Astrocyte (in vitro differentiated cells and primary cell): Measurements from ENCODE around the gene WDR45. TPM values are rescaled to one million over a fixed set of nuclear protein-coding genes. Genes with fewer than 3 reads are reported as not detected.

Experiments
- DNase-seq: peaks from one replicate; pipeline ENCODE4 v3.0.0-alpha.2; 2010; ENCODE audit warnings: low read depth
- FAIRE-seq: peaks from 2 replicates; lab custom pipeline; 2011; peaks lifted over from hg19 to GRCh38; lab: Jason Lieb, UNC
- H2AFZ ChIP-seq: 2 replicates; pipeline ENCODE4 v1.6.0; 2012; ENCODE audit warnings: low read depth, low read length, inconsistent platforms
- H3K27ac ChIP-seq: 2 replicates; pipeline ENCODE4 v1.5.1; 2011; ENCODE audit warnings: low read depth, low read length, inconsistent platforms
- H3K27me3 ChIP-seq: 2 replicates; pipeline ENCODE4 v1.6.0; 2011; ENCODE audit warnings: low read length, inconsistent platforms; ENCODE audit not compliant: insufficient read depth
- H3K36me3 ChIP-seq: 2 replicates; pipeline ENCODE4 v1.5.1; 2011; ENCODE audit warnings: low read length, inconsistent platforms; ENCODE audit not compliant: insufficient read depth
- H3K4me1 ChIP-seq: 2 replicates; pipeline ENCODE4 v1.5.1; 2011; ENCODE audit warnings: low read length, inconsistent platforms; ENCODE audit not compliant: insufficient read depth
- H3K4me2 ChIP-seq: 2 replicates; pipeline ENCODE4 v1.6.0; 2012; ENCODE audit warnings: low read length, inconsistent platforms
- H3K4me3 ChIP-seq: 2 replicates; pipeline ENCODE4 v1.5.1; 2011; ENCODE audit warnings: low read depth, mild to moderate bottlenecking, low read length, inconsistent platforms; ENCODE audit not compliant: insufficient read depth
- H3K79me2 ChIP-seq: 2 replicates; pipeline ENCODE4 v1.6.0; 2012; ENCODE audit warnings: mild to moderate bottlenecking, low read length, inconsistent platforms; ENCODE audit not compliant: insufficient read depth
- H3K9ac ChIP-seq: 2 replicates; pipeline ENCODE4 v1.6.0; 2012; ENCODE audit warnings: mild to moderate bottlenecking, low read length, inconsistent platforms
- H3K9me3 ChIP-seq: 2 replicates; pipeline ENCODE4 v1.5.1; 2012; ENCODE audit warnings: low read depth, mild to moderate bottlenecking, low read length, inconsistent platforms; ENCODE audit not compliant: insufficient read depth
- H4K20me1 ChIP-seq: 2 replicates; pipeline ENCODE4 v1.6.0; 2012; ENCODE audit warnings: low read length, inconsistent platforms; ENCODE audit not compliant: insufficient read depth
- H3K27ac Mint-ChIP-seq: one replicate; pipeline ENCODE4 v1.8.0; 2021; ENCODE audit warnings: mild to moderate bottlenecking, mixed read lengths; ENCODE audit not compliant: unreplicated experiment
- H3K27me3 Mint-ChIP-seq: one replicate; pipeline ENCODE4 v1.8.0; 2021; ENCODE audit warnings: low read depth, mixed read lengths; ENCODE audit not compliant: unreplicated experiment
- H3K36me3 Mint-ChIP-seq: one replicate; pipeline ENCODE4 v1.8.0; 2021; ENCODE audit warnings: low read depth, mixed read lengths; ENCODE audit not compliant: unreplicated experiment
- H3K4me1 Mint-ChIP-seq: one replicate; pipeline ENCODE4 v1.8.0; 2021; ENCODE audit warnings: low read depth, mixed read lengths; ENCODE audit not compliant: unreplicated experiment
- H3K4me3 Mint-ChIP-seq: one replicate; pipeline ENCODE4 v1.8.0; 2021; ENCODE audit warnings: mild to moderate bottlenecking, moderate library complexity, mixed read lengths; ENCODE audit not compliant: unreplicated experiment
- H3K9me3 Mint-ChIP-seq: one replicate; pipeline ENCODE4 v1.8.0; 2021; ENCODE audit warnings: mild to moderate bottlenecking, mixed read lengths; ENCODE audit not compliant: unreplicated experiment
- EZH2 ChIP-seq: IDR thresholded peaks from 2 replicates; pipeline ENCODE4 v1.6.1; 2012; ENCODE audit warnings: mild to moderate bottlenecking, low read length, inconsistent platforms; ENCODE audit not compliant: insufficient read depth
- total RNA-seq: library from RNA; stranded (reverse); gene quantifications from 2 replicates; pipeline ENCODE4 v1.2.1, GENCODE V29; 2021
- TF ChIP-seq, protein P1 (sequence below): IDR thresholded peaks from 2 replicates; pipeline ENCODE4 v1.5.1; 2011; ENCODE audit warnings: low read depth, mild to moderate bottlenecking, inconsistent platforms, low read length, moderate library complexity; ENCODE audit not compliant: insufficient read depth

Gene WDR45
- total RNA-seq, 1 donor from 2014 or later, result 54.9 TPM

DNA sequence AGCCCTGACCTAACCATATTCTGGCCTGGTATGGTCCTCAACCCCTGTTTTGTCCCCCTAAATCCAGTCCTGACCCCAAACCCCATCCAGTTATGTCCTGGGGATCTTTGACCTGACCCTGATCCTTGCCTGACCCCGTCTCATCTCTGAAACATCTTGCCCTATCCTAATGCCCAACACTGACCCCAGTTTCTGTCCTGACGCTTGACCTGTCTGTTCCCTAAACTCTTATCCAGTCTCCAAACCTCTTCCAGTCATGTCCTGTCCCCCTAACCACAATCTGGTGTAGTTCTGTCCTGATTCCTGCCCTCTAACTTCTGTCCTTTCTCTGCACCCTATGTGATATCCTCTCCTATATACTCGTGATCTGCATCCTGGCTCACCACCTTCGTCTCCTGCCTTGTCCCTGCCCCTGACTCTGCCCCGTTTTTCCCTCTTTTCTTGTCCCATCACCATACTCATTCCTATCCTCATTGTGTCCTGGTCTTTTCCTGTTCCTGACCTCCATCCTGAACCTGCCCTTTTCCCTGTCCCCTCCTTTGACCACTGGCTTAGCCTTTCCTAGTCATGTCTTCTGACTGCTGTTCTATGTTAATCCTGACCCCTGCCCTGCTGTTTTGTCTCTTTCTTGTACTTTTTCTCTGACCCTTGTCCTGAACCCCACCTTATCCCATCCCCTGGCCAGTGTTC lies 25.5 kb downstream of the WDR45 start:
- Histone ChIP-seq H3K79me2 (peaks cover 4% of the 10 kb centered on the region), H3K9me3 (no peaks in the 10 kb centered on the region), H3K27ac (no peak overlapping the region), H3K4me1 (peaks cover 7% of the 10 kb centered on the region), H3K9ac (peak overlapping the region; percentile 72), H3K27me3 (no peaks in the 10 kb centered on the region), H4K20me1 (no peaks in the 10 kb centered on the region), H3K36me3 (no peaks in the 10 kb centered on the region), H3K4me2 (peak overlapping the region; percentile 88), H2AFZ (no peak overlapping the region), H3K4me3 (peak overlapping the region; percentile 54)
- H3K9me3 Mint-ChIP-seq, result peaks cover 2% of the 10 kb centered on the region
- H3K4me3 Mint-ChIP-seq, result peak overlapping the region; percentile 91
- FAIRE-seq (peak; percentile 60), DNase-seq (no peak)
- peak overlapping the region; percentile 72 for H3K27ac Mint-ChIP-seq
- H3K36me3 Mint-ChIP-seq, result no peaks in the 10 kb centered on the region
- TF ChIP-seq, protein P1, sequence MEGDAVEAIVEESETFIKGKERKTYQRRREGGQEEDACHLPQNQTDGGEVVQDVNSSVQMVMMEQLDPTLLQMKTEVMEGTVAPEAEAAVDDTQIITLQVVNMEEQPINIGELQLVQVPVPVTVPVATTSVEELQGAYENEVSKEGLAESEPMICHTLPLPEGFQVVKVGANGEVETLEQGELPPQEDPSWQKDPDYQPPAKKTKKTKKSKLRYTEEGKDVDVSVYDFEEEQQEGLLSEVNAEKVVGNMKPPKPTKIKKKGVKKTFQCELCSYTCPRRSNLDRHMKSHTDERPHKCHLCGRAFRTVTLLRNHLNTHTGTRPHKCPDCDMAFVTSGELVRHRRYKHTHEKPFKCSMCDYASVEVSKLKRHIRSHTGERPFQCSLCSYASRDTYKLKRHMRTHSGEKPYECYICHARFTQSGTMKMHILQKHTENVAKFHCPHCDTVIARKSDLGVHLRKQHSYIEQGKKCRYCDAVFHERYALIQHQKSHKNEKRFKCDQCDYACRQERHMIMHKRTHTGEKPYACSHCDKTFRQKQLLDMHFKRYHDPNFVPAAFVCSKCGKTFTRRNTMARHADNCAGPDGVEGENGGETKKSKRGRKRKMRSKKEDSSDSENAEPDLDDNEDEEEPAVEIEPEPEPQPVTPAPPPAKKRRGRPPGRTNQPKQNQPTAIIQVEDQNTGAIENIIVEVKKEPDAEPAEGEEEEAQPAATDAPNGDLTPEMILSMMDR, result no peak
- no peak for TF ChIP-seq EZH2
- no peaks in the 10 kb centered on the region for H3K27me3 Mint-ChIP-seq
- H3K4me1 Mint-ChIP-seq, result peaks cover 11% of the 10 kb centered on the region

DNA sequence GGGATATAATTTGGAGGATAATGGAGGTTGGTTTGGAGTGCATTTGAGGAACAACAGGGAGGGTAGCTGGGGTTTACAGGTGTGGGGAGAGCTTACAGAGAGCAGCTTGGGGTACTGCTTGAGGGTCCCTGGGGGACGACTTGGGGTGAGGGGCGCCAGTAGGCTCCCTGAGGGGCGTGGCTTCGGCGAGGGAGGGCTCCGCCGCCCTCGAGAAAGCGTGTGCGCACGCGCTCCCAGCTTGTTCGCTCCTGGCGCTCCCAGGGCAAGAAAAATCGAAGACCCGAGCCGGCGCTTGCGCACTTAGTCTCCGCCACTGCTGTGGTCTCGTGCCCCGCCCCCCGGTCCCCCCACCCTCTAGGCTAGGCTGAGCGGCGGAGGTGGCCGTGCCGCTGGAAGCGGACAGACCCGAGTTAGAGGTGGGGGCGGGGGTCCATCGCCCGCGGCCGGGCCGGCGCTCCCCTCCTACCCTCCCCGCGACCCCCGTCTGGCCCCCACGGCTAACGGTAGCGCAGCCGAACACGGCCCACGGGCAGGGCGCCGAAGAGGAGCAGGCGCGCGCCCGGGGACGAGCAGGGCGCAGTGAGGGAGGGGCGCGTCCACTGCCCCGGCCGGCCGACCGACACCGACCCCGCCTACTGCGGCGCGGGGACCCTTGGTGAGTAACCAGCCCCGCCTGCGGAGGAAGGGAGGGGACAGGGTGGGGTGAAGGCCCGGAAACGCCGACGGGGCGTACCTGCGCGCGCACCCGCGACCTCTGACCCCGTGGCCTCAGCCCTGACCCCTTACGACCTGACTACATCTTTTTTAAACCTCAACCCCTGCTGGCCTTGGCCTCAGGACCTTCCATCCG lies 26.2 kb downstream of the WDR45 start:
- H3K4me2 ChIP-seq, result peak overlapping the region; percentile 88
- Mint-ChIP-seq H3K4me1 (peaks cover 11% of the 10 kb centered on the region), H3K27ac (no peak overlapping the region), H3K36me3 (no peaks in the 10 kb centered on the region), H3K4me3 (peak overlapping the region; percentile 91), H3K9me3 (peaks cover 2% of the 10 kb centered on the region), H3K27me3 (no peaks in the 10 kb centered on the region)
- DNase-seq (no peak), FAIRE-seq (no peak)
- H4K20me1 ChIP-seq, result no peaks in the 10 kb centered on the region
- no peaks in the 10 kb centered on the region for H3K9me3 ChIP-seq
- H2AFZ ChIP-seq, result peak overlapping the region; percentile 64
- H3K27me3 ChIP-seq, result no peaks in the 10 kb centered on the region
- H3K4me3 ChIP-seq, result peak overlapping the region; percentile 54
- peak overlapping the region; percentile 72 for H3K9ac ChIP-seq
- H3K36me3 ChIP-seq, result no peaks in the 10 kb centered on the region
- H3K79me2 ChIP-seq, result peaks cover 4% of the 10 kb centered on the region
- H3K4me1 ChIP-seq, result peaks cover 7% of the 10 kb centered on the region
- TF ChIP-seq, protein P1, result no peak
- no peak for TF ChIP-seq EZH2
- H3K27ac ChIP-seq, result no peak overlapping the region
